Nephron (organoid): ENCODE results near the gene PTPRM.
A peak's percentile ranks its signal among the peaks of the same experiment; 100 is the strongest.

Experiments used
- H3K27ac Mint-ChIP-seq, 3 experiments: 2 replicates each; pipeline ENCODE4 v1.8.0; 2020; ENCODE audit warnings: mixed read lengths in 3 of 3, mild to moderate bottlenecking in 2 of 3, moderate library complexity in 1 of 3
- H3K27me3 Mint-ChIP-seq: 2 replicates; pipeline ENCODE4 v1.8.0; 2021; ENCODE audit warnings: low read depth, mild to moderate bottlenecking, moderate library complexity, mixed read lengths
- H3K36me3 Mint-ChIP-seq: 2 replicates; pipeline ENCODE4 v1.8.0; 2020; ENCODE audit warnings: low read depth, mixed read lengths
- H3K4me1 Mint-ChIP-seq: 2 replicates; pipeline ENCODE4 v1.8.0; 2020; ENCODE audit warnings: mixed read lengths
- H3K4me3 Mint-ChIP-seq, 3 experiments: 2 replicates each; pipeline ENCODE4 v1.8.0; 2020; ENCODE audit warnings: mild to moderate bottlenecking in 3 of 3, mixed read lengths in 3 of 3, moderate library complexity in 2 of 3
- H3K9me3 Mint-ChIP-seq: 2 replicates; pipeline ENCODE4 v1.8.0; 2020; ENCODE audit warnings: mixed read lengths
- TF ChIP-seq, protein P1 (sequence below), 3 experiments: fragments of 200-600 bp; sonication (generic); IDR thresholded peaks; one replicate each; pipeline ENCODE4 v1.5.0; 2021; ENCODE audit warnings: antibody characterized with exemption in 3 of 3; ENCODE audit not compliant: unreplicated experiment in 3 of 3

The PTPRM gene

DNA sequence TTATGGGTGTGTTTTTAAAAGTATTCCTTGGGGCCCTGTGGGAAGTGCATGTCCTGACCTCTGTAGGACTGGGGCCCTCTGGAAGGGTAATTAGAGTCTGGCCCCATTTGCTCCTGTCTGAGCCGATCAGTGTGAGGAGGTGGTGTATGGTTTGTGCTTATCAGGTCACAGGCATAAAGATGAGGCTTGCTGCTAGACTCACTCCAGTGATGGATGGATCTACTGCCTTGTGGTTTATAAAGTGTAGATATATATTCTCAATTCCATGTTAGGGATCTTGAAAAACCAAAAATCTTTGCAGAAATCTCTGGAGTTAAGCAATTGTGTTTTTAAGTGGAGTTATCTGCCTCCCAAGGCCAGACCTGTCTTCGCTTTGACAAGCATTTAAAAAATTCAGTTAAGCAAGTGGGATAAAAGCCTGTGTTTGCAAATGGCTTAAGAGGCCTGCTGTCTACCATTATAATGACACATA, 182.4 kb downstream of the PTPRM start:
- Mint-ChIP-seq H3K27ac (peak overlapping the region; percentile 23 to 45 (median 35)), H3K4me1 (peaks cover 47% of the 10 kb centered on the region), H3K9me3 (peaks cover 27% of the 10 kb centered on the region), H3K27me3 (no peaks in the 10 kb centered on the region), H3K36me3 (peaks cover 21% of the 10 kb centered on the region), H3K4me3 (no peak overlapping the region)
- TF ChIP-seq, protein P1, sequence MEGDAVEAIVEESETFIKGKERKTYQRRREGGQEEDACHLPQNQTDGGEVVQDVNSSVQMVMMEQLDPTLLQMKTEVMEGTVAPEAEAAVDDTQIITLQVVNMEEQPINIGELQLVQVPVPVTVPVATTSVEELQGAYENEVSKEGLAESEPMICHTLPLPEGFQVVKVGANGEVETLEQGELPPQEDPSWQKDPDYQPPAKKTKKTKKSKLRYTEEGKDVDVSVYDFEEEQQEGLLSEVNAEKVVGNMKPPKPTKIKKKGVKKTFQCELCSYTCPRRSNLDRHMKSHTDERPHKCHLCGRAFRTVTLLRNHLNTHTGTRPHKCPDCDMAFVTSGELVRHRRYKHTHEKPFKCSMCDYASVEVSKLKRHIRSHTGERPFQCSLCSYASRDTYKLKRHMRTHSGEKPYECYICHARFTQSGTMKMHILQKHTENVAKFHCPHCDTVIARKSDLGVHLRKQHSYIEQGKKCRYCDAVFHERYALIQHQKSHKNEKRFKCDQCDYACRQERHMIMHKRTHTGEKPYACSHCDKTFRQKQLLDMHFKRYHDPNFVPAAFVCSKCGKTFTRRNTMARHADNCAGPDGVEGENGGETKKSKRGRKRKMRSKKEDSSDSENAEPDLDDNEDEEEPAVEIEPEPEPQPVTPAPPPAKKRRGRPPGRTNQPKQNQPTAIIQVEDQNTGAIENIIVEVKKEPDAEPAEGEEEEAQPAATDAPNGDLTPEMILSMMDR (IDR thresholded peaks at IDR 0.05; ENCODE audit: unreplicated experiment in 3 of 3), result no peak

DNA sequence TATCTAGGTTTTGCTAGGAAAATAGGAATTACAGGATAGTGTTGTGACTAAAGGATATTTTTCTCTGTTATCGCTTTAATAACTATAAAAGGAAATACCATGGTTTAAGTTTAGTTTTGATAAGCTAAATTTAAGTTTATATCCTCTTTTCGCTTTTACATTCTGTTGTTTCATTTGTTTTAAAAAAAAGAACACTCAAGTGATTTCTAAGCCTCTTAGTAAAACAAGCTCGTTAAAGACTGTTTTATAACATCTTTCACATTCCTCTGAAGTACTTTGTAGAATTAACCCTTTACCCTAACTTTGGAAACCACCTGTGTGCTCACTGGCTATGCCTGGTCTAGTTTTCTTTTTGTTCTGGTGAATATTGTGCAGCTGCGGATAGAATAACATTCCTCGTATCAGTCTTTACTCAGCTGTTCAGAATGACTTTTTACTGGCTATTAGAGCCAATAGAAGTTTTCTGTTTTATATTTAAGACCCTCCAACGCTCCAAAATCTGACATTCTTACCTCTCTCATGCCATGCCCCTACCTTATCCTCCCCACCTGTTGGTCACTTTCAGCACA, 183.1 kb downstream of the PTPRM start:
- peaks cover 25% of the 10 kb centered on the region for H3K9me3 Mint-ChIP-seq
- H3K36me3 Mint-ChIP-seq, result peaks cover 18% of the 10 kb centered on the region
- peak overlapping the region; percentile 23 to 45 (median 35) for H3K27ac Mint-ChIP-seq
- H3K4me3 Mint-ChIP-seq, result no peak overlapping the region
- peaks cover 53% of the 10 kb centered on the region for H3K4me1 Mint-ChIP-seq
- no peaks in the 10 kb centered on the region for H3K27me3 Mint-ChIP-seq
- TF ChIP-seq, protein P1 (IDR thresholded peaks at IDR 0.05; ENCODE audit: unreplicated experiment in 3 of 3), result no peak

DNA sequence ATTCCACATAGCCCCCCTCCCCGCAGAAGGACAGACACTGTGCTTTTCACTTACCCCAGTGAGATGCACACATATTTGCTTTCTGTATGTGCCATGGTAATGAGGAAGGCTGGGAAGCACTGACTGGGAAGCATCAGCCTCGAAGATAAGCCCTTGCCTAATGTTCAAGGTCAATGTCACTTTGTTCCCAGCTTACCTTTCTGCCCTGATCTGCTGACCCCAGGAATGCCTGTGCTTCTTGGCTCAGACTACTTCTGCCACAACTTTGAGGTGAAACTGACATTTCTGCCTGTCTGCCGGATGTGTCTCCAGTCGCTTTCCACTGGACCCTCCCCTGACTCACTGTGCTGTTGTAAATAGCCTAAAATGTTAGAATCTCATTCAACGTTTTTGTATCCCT, 183.8 kb downstream of the PTPRM start:
- H3K4me3 Mint-ChIP-seq, result no peak overlapping the region
- peaks cover 61% of the 10 kb centered on the region for H3K4me1 Mint-ChIP-seq

DNA sequence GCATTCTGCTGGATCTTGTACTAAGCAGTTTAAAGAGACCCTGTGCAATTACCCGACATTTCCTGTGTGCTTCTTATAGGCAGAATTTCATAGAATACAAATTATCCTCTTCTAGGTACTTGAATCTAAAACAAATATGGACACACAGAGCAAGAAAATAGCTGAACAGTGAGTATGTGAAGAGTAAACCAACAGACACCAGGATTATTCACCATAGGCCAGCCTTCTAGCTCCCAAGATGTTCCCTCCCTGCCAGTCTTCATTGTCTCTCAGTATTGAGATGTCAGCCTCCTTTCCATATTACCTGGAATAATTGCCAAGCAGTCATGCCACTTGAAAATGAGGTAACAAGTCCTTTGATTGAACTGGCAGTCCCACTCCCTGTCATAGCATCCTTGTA, 187.1 kb downstream of the PTPRM start:
- Mint-ChIP-seq H3K4me3 (no peak overlapping the region), H3K27ac (peak overlapping the region; percentile 18 to 85 (median 53)), H3K36me3 (no peaks in the 10 kb centered on the region), H3K27me3 (no peaks in the 10 kb centered on the region), H3K4me1 (peaks cover 63% of the 10 kb centered on the region), H3K9me3 (no peaks in the 10 kb centered on the region)
- TF ChIP-seq, protein P1 (IDR thresholded peaks at IDR 0.05; ENCODE audit: unreplicated experiment in 3 of 3), result no peak

More for the DNA sequence above, 183.8 kb downstream of the PTPRM start:
- TF ChIP-seq, protein P1 (IDR thresholded peaks at IDR 0.05; ENCODE audit: unreplicated experiment in 3 of 3), result no peak
- peak overlapping the region in 1 of 3 experiments; percentile 23 for H3K27ac Mint-ChIP-seq
- peaks cover 17% of the 10 kb centered on the region for H3K9me3 Mint-ChIP-seq
- H3K36me3 Mint-ChIP-seq, result peaks cover 10% of the 10 kb centered on the region
- no peaks in the 10 kb centered on the region for H3K27me3 Mint-ChIP-seq

DNA sequence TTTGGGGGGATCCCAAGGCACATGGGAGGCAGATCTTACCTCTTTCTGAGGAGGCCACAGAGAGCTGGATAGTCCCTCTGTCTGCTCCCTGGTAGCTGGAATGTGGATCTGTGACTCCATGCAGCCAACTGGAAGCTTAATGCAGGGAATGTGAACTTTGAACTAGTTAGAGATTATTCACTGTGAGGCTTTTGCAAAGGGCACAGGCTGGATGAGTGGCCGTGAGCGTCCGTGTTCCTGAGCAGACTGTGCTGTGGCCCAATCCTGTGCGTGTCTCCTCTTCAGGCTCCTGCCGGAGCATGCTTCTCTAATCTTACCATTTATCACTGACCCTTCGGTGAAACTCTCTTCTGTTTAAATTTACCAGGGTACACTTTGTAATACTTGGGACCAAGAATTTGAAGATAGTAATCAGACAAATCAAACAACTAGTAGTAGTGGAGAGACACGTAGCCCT, 187.6 kb downstream of the PTPRM start:
- Mint-ChIP-seq H3K4me1 (peaks cover 58% of the 10 kb centered on the region), H3K9me3 (no peaks in the 10 kb centered on the region), H3K27me3 (no peaks in the 10 kb centered on the region), H3K27ac (peak overlapping the region; percentile 18 to 85 (median 53)), H3K36me3 (no peaks in the 10 kb centered on the region), H3K4me3 (no peak overlapping the region)
- TF ChIP-seq, protein P1 (IDR thresholded peaks at IDR 0.05; ENCODE audit: unreplicated experiment in 3 of 3), result no peak
